Neural crest cell (in vitro differentiated cells): ENCODE data around the gene TMEM190. TPM values are rescaled to one million over a fixed set of nuclear protein-coding genes. Genes with fewer than 3 reads are reported as not detected.

Experiments used
- DNase-seq: peaks from one replicate; pipeline ENCODE4 v3.0.0; 2021; ENCODE audit warnings: low read depth, mixed read lengths, low spot score
- H3K27ac Mint-ChIP-seq: one replicate; pipeline ENCODE4 v1.8.0; 2021; ENCODE audit warnings: mild to moderate bottlenecking, mixed read lengths; ENCODE audit not compliant: unreplicated experiment
- H3K27me3 Mint-ChIP-seq: 2 replicates; pipeline ENCODE4 v1.8.0; 2021; ENCODE audit warnings: low read depth, mild to moderate bottlenecking, mixed read lengths
- H3K36me3 Mint-ChIP-seq: 2 replicates; pipeline ENCODE4 v1.8.0; 2021; ENCODE audit warnings: low read depth, mild to moderate bottlenecking, mixed read lengths
- H3K4me1 Mint-ChIP-seq: 2 replicates; pipeline ENCODE4 v1.8.0; 2021; ENCODE audit warnings: mixed read lengths
- H3K4me3 Mint-ChIP-seq: one replicate; pipeline ENCODE4 v1.8.0; 2021; ENCODE audit warnings: mild to moderate bottlenecking, mixed read lengths
- H3K9me3 Mint-ChIP-seq: 2 replicates; pipeline ENCODE4 v1.8.0; 2021; ENCODE audit warnings: mixed read lengths
- total RNA-seq: library from RNA; stranded (reverse); gene quantifications from 2 replicates; pipeline ENCODE4 v1.2.1, GENCODE V29; 2021
- TF ChIP-seq, protein P1 (sequence below): fragments of 200-600 bp; sonication (generic); conservative IDR thresholded peaks from 2 replicates; pipeline ENCODE4 v1.5.0; 2021; ENCODE audit warnings: antibody characterized with exemption, mild to moderate bottlenecking

The TMEM190 gene
- total RNA-seq, 1 donor from 2014 or later: not detected

- DNase-seq: no peak
- H3K4me3 Mint-ChIP-seq: no peak overlapping the region
- H3K36me3 Mint-ChIP-seq: no peaks in the 10 kb centered on the region
- no peaks in the 10 kb centered on the region for H3K9me3 Mint-ChIP-seq
- TF ChIP-seq, protein P1, sequence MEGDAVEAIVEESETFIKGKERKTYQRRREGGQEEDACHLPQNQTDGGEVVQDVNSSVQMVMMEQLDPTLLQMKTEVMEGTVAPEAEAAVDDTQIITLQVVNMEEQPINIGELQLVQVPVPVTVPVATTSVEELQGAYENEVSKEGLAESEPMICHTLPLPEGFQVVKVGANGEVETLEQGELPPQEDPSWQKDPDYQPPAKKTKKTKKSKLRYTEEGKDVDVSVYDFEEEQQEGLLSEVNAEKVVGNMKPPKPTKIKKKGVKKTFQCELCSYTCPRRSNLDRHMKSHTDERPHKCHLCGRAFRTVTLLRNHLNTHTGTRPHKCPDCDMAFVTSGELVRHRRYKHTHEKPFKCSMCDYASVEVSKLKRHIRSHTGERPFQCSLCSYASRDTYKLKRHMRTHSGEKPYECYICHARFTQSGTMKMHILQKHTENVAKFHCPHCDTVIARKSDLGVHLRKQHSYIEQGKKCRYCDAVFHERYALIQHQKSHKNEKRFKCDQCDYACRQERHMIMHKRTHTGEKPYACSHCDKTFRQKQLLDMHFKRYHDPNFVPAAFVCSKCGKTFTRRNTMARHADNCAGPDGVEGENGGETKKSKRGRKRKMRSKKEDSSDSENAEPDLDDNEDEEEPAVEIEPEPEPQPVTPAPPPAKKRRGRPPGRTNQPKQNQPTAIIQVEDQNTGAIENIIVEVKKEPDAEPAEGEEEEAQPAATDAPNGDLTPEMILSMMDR: no peak
- H3K27me3 Mint-ChIP-seq: peaks cover 31% of the 10 kb centered on the region
- no peak overlapping the region for H3K27ac Mint-ChIP-seq
- H3K4me1 Mint-ChIP-seq: peaks cover 5% of the 10 kb centered on the region
Measured at GRCh38 chr19:55360902-55361301, 15.7 kb upstream of the TMEM190 start.

GRCh38 chr19:55362174-55362989, 14.2 kb upstream of the TMEM190 start:
- no peaks in the 10 kb centered on the region for H3K9me3 Mint-ChIP-seq
- no peaks in the 10 kb centered on the region for H3K36me3 Mint-ChIP-seq

GRCh38 chr19:55362990-55363716, 13.5 kb upstream of the TMEM190 start, which contains the start of gene GARIN5B:
Gene GARIN5B (minus strand): TSS chr19:55363260. CDS start chr19:55363066, 194 bp downstream.
- no peak within 1 kb of the TSS for H3K4me3 Mint-ChIP-seq
- no peak for DNase-seq
- H3K27me3 Mint-ChIP-seq: peaks cover 18% of the 10 kb centered on the region
- TF ChIP-seq, protein P1: no peak
- no peak within 1 kb of the TSS for H3K27ac Mint-ChIP-seq
- no peaks in the 10 kb centered on the region for H3K9me3 Mint-ChIP-seq
- no peaks in the 10 kb centered on the region for H3K36me3 Mint-ChIP-seq
- peaks cover 5% of the 10 kb centered on the region for H3K4me1 Mint-ChIP-seq

More at GRCh38 chr19:55362174-55362989, 14.2 kb upstream of the TMEM190 start:
- peaks cover 21% of the 10 kb centered on the region for H3K27me3 Mint-ChIP-seq
- TF ChIP-seq, protein P1: no peak
- no peak for DNase-seq
- peaks cover 5% of the 10 kb centered on the region for H3K4me1 Mint-ChIP-seq
- no peak overlapping the region for H3K27ac Mint-ChIP-seq
- no peak overlapping the region for H3K4me3 Mint-ChIP-seq

GRCh38 chr19:55365245-55365644, 11.4 kb upstream of the TMEM190 start:
- peaks cover 28% of the 10 kb centered on the region for H3K27me3 Mint-ChIP-seq
- no peaks in the 10 kb centered on the region for H3K36me3 Mint-ChIP-seq
- no peak overlapping the region for H3K4me3 Mint-ChIP-seq

DNA sequence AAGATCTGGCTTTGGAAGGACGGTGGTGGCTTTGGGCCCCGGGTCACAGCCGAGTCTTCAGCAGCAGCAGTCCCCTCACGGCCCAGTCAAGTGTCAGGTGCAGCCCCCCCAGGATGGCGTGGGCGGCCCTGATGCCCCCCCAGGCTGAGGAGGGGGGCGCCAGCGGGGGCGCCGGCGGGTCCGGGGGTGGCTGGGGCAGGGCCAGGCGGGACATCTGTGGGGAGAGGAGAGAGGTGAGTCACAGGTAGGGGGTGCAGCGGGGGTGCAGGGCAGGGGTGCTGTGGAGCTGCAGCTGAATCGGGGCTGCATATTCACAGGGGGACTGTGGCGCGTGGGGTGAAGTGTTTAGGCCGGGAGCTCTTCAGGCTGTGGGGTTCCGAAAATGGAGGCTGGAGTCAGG, 10.7 kb upstream of the TMEM190 start:
- H3K27ac Mint-ChIP-seq: no peak overlapping the region
- H3K4me1 Mint-ChIP-seq: peaks cover 15% of the 10 kb centered on the region
- TF ChIP-seq, protein P1: no peak
- no peaks in the 10 kb centered on the region for H3K36me3 Mint-ChIP-seq
- peaks cover 35% of the 10 kb centered on the region for H3K27me3 Mint-ChIP-seq
- H3K4me3 Mint-ChIP-seq: no peak overlapping the region
- DNase-seq: no peak
- no peaks in the 10 kb centered on the region for H3K9me3 Mint-ChIP-seq

More at GRCh38 chr19:55365245-55365644, 11.4 kb upstream of the TMEM190 start:
- DNase-seq: no peak
- TF ChIP-seq, protein P1: no peak
- H3K27ac Mint-ChIP-seq: no peak overlapping the region
- peaks cover 10% of the 10 kb centered on the region for H3K4me1 Mint-ChIP-seq
- H3K9me3 Mint-ChIP-seq: no peaks in the 10 kb centered on the region
